ENCODE measurements around the gene C1orf122.
"Not testable (repeated sequence)": the region's sequence is repeated elsewhere in the genome, so short reads cannot be mapped to it uniquely, and the experiment has no call there.

The C1orf122 gene

GRCh38 chr1:37807555-37808368 lies at the start of gene C1orf122, which contains the start of gene YRDC:
TSS of gene C1orf122 (plus strand) at chr1:37807790. CDS start at chr1:37808405, 615 bp downstream.
TSS of gene YRDC (minus strand) at chr1:37808208. CDS start at chr1:37808180, 28 bp downstream.
- peak; percentile 81 to 94 for DNase-seq

GRCh38 chr1:37759451-37759850 lies 48.1 kb upstream of the C1orf122 start:
- DNase-seq: no peak

GRCh38 chr1:37761416-37762095 lies 46.0 kb upstream of the C1orf122 start:
- no peak for DNase-seq

DNA sequence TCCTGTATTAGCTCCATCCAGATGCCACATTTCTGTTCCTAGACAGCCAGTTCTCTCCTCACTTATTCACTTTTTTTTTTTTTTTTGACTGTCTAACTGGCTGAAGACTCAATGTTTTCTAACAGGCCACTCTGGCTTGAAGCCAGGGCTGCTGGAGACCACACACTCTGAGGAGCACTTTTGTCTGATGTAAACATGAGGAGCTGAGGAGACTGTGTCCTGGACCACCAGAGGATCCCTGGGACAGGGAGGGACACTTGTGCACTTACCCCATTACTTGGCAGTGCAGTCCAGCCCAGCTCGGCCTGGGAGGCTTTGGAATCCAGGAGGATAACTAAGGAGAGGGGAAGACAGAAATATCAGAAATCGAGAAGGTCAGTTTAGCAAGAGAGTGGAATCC lies 45.1 kb upstream of the C1orf122 start:
- no peak for DNase-seq

DNA sequence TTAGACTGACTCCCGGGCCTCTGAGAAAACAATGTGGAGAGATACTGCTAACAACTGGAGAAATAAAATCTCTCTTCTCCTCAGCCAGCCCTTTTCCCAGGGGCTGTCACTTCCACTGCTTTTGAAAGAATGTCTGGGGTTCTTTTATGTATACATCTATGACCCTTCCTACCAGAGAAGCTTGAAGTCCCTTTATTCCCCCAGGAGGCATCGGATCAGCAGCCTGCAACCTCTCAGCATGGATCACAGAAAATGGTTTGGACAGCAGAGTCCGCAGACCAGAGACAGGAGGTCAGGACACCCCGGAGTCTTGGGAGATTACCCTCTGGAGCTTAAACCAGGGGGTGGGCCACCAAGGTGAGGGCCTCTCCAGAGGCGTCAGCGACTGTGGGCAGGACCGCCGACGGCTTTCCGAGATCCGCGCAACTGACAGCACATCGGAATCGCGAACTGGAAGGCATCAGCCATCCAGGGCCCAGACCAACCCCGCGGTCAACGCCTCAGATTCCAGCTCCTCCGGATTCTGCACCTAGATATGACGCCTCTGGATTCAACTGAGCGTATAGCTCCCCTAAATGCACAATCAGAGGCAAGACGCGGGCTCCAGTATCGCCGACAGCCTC lies 43.7 kb upstream of the C1orf122 start:
- no peak for DNase-seq

- DNase-seq: no peak
These were observed 43.2 kb upstream of the C1orf122 start for GRCh38 chr1:37764414-37764825.

DNA sequence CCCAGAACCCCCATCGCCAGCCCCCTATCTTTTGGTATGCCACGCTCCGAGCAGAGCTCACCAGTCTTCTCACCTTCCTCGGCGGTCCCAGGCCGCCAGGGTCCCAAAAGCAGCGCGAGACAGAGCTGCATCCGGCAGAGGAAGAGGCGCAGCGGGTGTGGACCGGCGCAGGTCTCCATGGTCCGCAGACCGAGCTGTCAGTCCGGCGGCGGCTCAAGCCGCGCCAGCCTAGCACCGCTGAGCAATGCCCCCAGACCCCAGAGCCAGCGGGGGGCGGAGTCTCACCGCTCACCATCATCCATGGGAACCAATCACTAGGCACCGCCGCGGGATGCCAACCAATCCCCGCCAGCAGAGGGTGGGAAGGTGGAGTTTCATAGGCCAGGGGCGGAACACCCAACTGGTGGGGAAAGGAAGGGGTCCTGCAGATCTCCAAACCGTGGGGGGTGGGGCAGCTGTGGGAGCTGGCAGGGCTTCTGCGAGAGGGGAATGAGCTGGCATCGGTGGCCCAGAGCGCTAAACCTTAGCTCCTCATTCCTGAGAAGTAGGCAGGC lies 42.6 kb upstream of the C1orf122 start, which contains the start of gene EPHA10:
Gene EPHA10, minus strand, starts transcription at position 233 of the 554 bp plus-strand sequence. Its CDS starts 54 bp downstream, at position 179.
- DNase-seq: peak in 1 of 2 donors; percentile 16

DNA sequence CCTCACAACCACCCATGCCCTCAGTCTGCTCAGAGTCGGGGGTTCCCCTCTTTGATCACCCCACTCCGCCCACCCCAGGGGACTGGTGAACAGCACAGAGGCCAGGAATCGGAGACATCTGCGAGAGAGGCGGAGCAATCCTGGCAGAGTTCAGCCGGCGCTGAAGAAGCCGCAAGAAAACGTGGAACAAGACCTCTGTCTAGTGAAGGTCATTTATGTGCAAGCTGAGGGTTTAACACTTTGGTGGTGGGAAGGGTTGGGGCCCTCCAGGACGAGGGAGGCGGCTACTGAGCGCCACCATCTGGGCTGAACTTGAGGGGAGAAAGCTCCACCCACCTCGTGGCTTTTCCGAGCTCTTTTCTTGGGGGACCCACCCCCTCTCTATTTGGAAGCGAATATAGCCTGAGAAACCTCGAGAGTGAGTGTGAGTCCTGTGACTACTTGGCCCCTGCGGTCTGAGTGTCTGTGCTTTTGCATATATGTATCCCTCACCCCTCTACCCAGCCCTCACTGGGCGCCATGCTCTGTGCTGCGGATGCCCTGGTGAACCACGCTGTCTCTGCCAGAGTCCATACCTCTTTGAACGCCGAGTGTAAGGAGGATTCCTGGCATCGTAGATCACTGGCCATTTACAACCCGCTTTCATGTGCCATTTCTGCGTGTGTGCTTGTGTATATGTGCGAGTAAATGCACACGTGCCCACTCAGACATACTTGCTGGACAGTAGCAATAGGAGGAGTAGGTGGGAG lies 41.5 kb upstream of the C1orf122 start:
- no peak for DNase-seq

- DNase-seq: no peak
These were observed 40.1 kb upstream of the C1orf122 start for GRCh38 chr1:37767488-37767887.

DNA sequence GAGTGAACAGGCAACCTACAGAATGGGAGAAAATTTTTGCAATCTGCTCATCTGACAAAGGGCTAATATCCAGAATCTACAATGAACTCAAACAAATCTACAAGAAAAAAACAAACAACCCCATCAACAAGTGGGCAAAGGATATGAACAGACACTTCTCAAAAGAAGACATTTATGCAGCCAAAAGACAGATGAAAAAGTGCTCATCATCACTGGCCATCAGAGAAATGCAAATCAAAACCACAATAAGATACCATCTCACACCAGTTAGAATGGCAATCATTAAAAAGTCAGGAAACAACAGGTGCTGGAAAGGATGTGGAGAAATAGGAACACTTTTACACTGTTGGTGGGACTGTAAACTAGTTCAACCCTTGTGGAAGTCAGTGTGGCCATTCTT lies 36.1 kb upstream of the C1orf122 start:
- not testable (repeated sequence) for DNase-seq

DNA sequence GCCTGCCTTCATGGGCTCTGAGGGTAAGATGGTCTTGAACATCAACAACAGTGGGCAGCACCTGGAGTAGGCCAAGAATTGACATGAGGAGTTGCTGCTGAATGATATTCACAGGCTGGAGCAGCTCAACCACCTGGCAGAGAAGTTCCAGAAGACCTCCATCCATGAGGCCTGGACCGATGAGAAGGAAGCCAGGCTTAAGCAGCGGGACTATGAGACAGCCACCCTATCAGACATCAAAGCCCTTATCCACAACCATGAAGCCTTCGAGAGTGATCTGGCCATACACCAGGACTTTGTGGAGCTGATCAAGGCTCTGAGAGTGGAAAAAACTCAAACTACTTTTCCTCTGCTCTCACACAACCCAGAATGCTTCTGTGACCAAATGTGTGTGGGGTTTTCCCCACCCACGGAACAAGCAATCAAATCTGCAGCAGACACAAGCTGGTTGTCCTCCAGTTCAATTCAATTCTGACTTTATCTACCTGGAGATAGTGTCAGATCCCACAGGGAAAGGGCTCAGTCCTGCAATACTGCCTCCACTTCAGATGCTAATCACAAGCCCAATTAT lies 30.6 kb upstream of the C1orf122 start:
- no peak for DNase-seq

DNA sequence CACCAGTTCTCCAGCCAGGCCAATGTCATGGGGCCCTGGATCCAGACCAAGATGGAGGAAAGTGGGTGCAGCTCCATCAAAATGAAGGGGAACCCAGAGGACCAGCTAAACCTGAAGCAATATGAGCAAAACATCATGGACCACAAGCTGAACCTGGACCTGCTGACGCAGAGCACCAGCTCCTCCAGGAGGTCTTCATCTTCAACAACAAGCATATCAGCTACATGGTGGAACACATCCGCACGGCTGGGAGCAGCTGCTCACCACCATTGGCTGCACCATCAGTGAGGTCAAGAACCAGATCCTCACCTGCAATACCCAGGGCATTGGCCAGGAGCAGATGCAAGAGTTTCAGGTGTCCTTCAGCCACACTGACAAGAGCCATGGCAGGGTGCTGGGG lies 28.9 kb upstream of the C1orf122 start:
- no peak for DNase-seq

- no peak for DNase-seq
These were observed 25.1 kb upstream of the C1orf122 start for GRCh38 chr1:37782491-37782890.

GRCh38 chr1:37792943-37793686 lies 14.5 kb upstream of the C1orf122 start:
- DNase-seq: no peak

GRCh38 chr1:37793773-37794371 lies 13.7 kb upstream of the C1orf122 start, which contains the start of gene MANEAL:
TSS of gene MANEAL (plus strand) at chr1:37793847. CDS start at chr1:37794183, 336 bp downstream.
- peak; percentile 24 to 34 for DNase-seq

GRCh38 chr1:37794372-37795339 lies 12.9 kb upstream of the C1orf122 start:
- no peak for DNase-seq

DNA sequence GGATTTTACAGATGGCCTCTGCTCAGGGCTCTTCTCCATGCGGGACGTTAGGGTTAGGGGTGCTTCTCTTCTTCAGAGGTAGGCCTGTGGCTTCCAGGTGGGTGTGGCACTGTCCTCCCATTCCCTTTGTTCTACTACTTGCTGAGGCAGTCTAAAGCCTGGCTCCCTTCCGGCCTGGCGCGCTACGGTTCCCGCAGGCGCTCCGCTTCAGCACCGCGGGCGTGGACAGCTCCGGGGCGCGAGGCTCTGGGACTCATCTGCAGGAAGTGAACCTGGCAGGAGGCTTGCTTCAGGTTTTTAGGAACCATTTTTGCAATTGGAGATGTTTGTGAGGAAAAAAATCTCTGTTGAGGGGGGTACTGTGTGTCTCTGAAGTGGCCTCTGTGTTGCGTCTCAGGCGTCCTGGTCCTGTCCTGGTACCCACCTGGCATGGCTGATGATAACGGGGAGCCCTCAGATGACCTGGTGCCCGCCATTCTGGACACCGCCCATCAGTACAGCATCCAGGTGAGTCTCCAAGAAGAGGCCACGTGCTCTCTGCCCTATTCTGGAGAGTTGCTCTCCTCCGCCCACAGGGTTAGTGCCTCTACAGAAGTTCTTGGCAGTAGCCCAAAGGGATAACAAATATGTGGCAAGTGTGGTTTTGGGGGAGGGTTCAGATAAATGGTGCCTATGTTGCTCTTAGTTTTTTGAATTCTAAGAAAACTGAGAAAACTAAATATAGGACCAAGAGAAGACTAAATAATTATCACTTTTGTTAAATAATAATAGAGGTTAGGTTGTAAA lies 12.1 kb upstream of the C1orf122 start:
- DNase-seq: peak in 1 of 2 donors; percentile 20

GRCh38 chr1:37797750-37798345 lies 9.7 kb upstream of the C1orf122 start:
- DNase-seq: no peak
